Karpas-422 (cell line): Measurements from ENCODE around the gene WNT7A. TPM values are rescaled to one million over a fixed set of nuclear protein-coding genes. Genes with fewer than 3 reads are reported as not detected.

Experiments used
- DNase-seq: peaks from one replicate; pipeline ENCODE4 v3.0.0-alpha.2; 2015
- H2AFZ ChIP-seq: fragments of 200-600 bp; sonication (generic); 2 replicates; pipeline ENCODE4 v1.6.1; 2014; ENCODE audit warnings: antibody characterized with exemption, low read length, mixed read lengths
- H3K27ac ChIP-seq: fragments of 200-600 bp; sonication (generic); 2 replicates; pipeline ENCODE4 v1.5.1; 2014; ENCODE audit warnings: mild to moderate bottlenecking, low read length, moderate library complexity
- H3K27me3 ChIP-seq: fragments of 200-600 bp; sonication (generic); 2 replicates; pipeline ENCODE4 v1.6.1; 2014; ENCODE audit warnings: low read length, mixed read lengths
- H3K36me3 ChIP-seq: fragments of 200-600 bp; sonication (generic); 2 replicates; pipeline ENCODE4 v1.6.1; 2014; ENCODE audit warnings: low read length, mixed read lengths; ENCODE audit not compliant: insufficient read depth
- H3K4me1 ChIP-seq: fragments of 200-600 bp; sonication (generic); 2 replicates; pipeline ENCODE4 v1.6.1; 2014; ENCODE audit warnings: mild to moderate bottlenecking, low read length, mixed read lengths
- H3K4me2 ChIP-seq: fragments of 200-600 bp; sonication (generic); 2 replicates; pipeline ENCODE4 v1.6.1; 2014; ENCODE audit warnings: low read length, low read depth, mild to moderate bottlenecking; ENCODE audit not compliant: poor library complexity, severe bottlenecking
- H3K4me3 ChIP-seq: fragments of 200-600 bp; sonication (generic); 2 replicates; pipeline ENCODE4 v1.5.1; 2014; ENCODE audit warnings: mild to moderate bottlenecking, antibody characterized with exemption, low read length, mixed read lengths
- H3K79me2 ChIP-seq: fragments of 200-600 bp; sonication (generic); 2 replicates; pipeline ENCODE4 v1.6.1; 2014; ENCODE audit warnings: mild to moderate bottlenecking, low read length, mixed read lengths
- H3K9ac ChIP-seq: fragments of 200-600 bp; sonication (generic); 2 replicates; pipeline ENCODE4 v1.6.0; 2014; ENCODE audit warnings: low read length
- H3K9me2 ChIP-seq: fragments of 200-600 bp; sonication (generic), shearing (Covaris generic); replicated peaks from 2 replicates; pipeline ENCODE4 v1.6.0; 2014; ENCODE audit warnings: mild to moderate bottlenecking, low read length, moderate library complexity; ENCODE audit not compliant: insufficient read depth
- H3K9me3 ChIP-seq: fragments of 300-700, 200-600 bp; sonication (generic); 2 replicates; pipeline ENCODE4 v1.6.1; 2014; ENCODE audit warnings: low read length, mixed read lengths
- H4K20me1 ChIP-seq: fragments of 200-600 bp; sonication (generic); 2 replicates; pipeline ENCODE4 v1.6.1; 2014; ENCODE audit warnings: mild to moderate bottlenecking, antibody characterized with exemption, low read length, low read depth; ENCODE audit not compliant: insufficient read depth
- total RNA-seq: library from RNA; depleted of rRNA; stranded (reverse); fragments of >200 nt; shearing (Covaris generic); gene quantifications from 2 replicates; pipeline ENCODE4 v1.2.3, GENCODE V29; 2014; ENCODE audit warnings: low replicate concordance

Gene WNT7A
- total RNA-seq, 1 experiment from 2014 or later: not detected

GRCh38 chr3:13785351-13785750 is 94.5 kb downstream of the WNT7A start:
- no peak overlapping the region for H3K4me2 ChIP-seq
- DNase-seq: no peak
- no peaks in the 10 kb centered on the region for H3K79me2 ChIP-seq
- no peak overlapping the region for H2AFZ ChIP-seq
- H4K20me1 ChIP-seq: no peaks in the 10 kb centered on the region
- no peaks in the 10 kb centered on the region for H3K36me3 ChIP-seq
- H3K27ac ChIP-seq: no peak overlapping the region
- no peaks in the 10 kb centered on the region for H3K9me3 ChIP-seq
- no peak overlapping the region for H3K9ac ChIP-seq
- H3K27me3 ChIP-seq: no peaks in the 10 kb centered on the region
- H3K4me3 ChIP-seq: no peak overlapping the region
- H3K9me2 ChIP-seq: no peaks in the 10 kb centered on the region
- no peaks in the 10 kb centered on the region for H3K4me1 ChIP-seq

DNA sequence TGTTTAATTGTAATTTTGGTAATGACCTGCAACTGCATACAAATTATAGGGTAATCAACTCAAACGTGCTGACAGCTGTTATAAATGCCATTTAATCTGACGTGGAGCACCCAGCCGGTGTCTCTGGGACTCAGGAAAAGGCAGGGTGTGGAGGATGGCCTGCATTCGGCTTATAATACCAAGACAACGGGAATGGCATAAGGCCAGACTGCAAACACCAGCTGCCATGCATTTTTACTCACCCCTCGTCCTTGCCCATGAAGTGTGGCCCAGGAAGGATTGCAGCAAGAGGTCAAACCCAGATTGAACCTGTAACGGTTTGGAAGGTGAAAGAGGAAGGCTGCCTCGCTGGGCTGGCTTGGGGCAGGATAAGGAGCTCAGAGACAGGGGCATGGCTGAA is 96.4 kb downstream of the WNT7A start:
- Histone ChIP-seq H3K27me3 (no peaks in the 10 kb centered on the region), H3K4me2 (no peak overlapping the region), H3K4me3 (no peak overlapping the region), H3K4me1 (no peaks in the 10 kb centered on the region), H2AFZ (no peak overlapping the region), H3K9me3 (no peaks in the 10 kb centered on the region), H3K36me3 (no peaks in the 10 kb centered on the region), H3K27ac (no peak overlapping the region), H3K9me2 (no peaks in the 10 kb centered on the region), H4K20me1 (no peaks in the 10 kb centered on the region), H3K9ac (no peak overlapping the region), H3K79me2 (no peaks in the 10 kb centered on the region)
- DNase-seq: no peak

GRCh38 chr3:13782501-13782900 is 97.4 kb downstream of the WNT7A start:
- no peaks in the 10 kb centered on the region for H3K27me3 ChIP-seq
- H3K9me2 ChIP-seq: no peaks in the 10 kb centered on the region
- no peak overlapping the region for H3K4me3 ChIP-seq
- no peak overlapping the region for H3K4me2 ChIP-seq
- no peaks in the 10 kb centered on the region for H3K36me3 ChIP-seq
- DNase-seq: no peak
- H2AFZ ChIP-seq: no peak overlapping the region
- no peak overlapping the region for H3K9ac ChIP-seq
- H3K27ac ChIP-seq: no peak overlapping the region
- H4K20me1 ChIP-seq: no peaks in the 10 kb centered on the region
- no peaks in the 10 kb centered on the region for H3K79me2 ChIP-seq
- no peaks in the 10 kb centered on the region for H3K4me1 ChIP-seq
- H3K9me3 ChIP-seq: no peaks in the 10 kb centered on the region

GRCh38 chr3:13781417-13781816 is 98.5 kb downstream of the WNT7A start:
- no peak overlapping the region for H3K4me3 ChIP-seq
- H3K9me2 ChIP-seq: no peaks in the 10 kb centered on the region
- H3K9me3 ChIP-seq: no peaks in the 10 kb centered on the region
- no peak overlapping the region for H3K4me2 ChIP-seq
- H3K79me2 ChIP-seq: no peaks in the 10 kb centered on the region
- H2AFZ ChIP-seq: no peak overlapping the region
- no peaks in the 10 kb centered on the region for H3K36me3 ChIP-seq
- no peaks in the 10 kb centered on the region for H3K4me1 ChIP-seq
- H3K9ac ChIP-seq: no peak overlapping the region
- no peak for DNase-seq
- H3K27ac ChIP-seq: no peak overlapping the region
- H4K20me1 ChIP-seq: no peaks in the 10 kb centered on the region
- H3K27me3 ChIP-seq: no peaks in the 10 kb centered on the region

DNA sequence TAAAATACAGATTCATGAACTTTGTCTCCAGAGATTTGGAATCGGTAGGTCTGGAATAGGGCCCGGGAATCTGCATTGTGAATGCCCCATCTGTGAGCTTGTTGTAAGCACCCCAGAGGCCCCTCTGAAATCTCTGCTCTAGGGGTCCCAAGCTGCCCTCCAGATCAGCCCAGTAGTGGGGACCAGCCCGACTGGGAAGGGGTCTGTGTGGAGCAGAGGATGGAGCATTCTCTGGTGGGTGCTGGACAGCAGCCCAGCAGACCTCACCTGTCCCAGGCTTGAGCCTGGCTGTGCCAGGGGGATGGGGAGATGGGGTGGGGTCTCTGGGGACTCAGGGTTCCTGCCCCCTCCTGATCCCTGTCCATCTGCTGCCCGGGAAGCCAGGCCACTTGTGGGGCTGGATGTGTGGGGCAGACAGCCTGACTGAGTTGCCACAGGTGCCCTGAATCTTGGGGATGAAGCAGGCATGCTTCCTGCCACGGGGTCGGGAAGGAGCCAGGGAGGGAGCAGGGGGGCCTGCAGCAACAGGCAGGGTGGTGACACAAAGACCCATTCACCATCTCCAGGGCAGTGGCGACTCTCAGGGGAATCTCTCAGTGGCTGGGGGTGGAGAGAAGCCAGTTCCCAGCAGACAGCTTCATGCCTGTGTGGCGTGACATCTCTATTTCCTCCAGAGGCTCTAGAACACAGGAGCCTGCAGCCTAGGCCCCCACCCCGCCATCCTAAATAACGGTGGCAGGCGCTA is 99.3 kb downstream of the WNT7A start:
- H3K27ac ChIP-seq: no peak overlapping the region
- H3K79me2 ChIP-seq: no peaks in the 10 kb centered on the region
- no peak overlapping the region for H3K4me3 ChIP-seq
- H3K9ac ChIP-seq: no peak overlapping the region
- no peaks in the 10 kb centered on the region for H3K9me3 ChIP-seq
- H3K4me2 ChIP-seq: no peak overlapping the region
- H2AFZ ChIP-seq: no peak overlapping the region
- H4K20me1 ChIP-seq: no peaks in the 10 kb centered on the region
- H3K36me3 ChIP-seq: no peaks in the 10 kb centered on the region
- no peaks in the 10 kb centered on the region for H3K27me3 ChIP-seq
- no peaks in the 10 kb centered on the region for H3K9me2 ChIP-seq
- H3K4me1 ChIP-seq: no peaks in the 10 kb centered on the region
- DNase-seq: no peak

DNA sequence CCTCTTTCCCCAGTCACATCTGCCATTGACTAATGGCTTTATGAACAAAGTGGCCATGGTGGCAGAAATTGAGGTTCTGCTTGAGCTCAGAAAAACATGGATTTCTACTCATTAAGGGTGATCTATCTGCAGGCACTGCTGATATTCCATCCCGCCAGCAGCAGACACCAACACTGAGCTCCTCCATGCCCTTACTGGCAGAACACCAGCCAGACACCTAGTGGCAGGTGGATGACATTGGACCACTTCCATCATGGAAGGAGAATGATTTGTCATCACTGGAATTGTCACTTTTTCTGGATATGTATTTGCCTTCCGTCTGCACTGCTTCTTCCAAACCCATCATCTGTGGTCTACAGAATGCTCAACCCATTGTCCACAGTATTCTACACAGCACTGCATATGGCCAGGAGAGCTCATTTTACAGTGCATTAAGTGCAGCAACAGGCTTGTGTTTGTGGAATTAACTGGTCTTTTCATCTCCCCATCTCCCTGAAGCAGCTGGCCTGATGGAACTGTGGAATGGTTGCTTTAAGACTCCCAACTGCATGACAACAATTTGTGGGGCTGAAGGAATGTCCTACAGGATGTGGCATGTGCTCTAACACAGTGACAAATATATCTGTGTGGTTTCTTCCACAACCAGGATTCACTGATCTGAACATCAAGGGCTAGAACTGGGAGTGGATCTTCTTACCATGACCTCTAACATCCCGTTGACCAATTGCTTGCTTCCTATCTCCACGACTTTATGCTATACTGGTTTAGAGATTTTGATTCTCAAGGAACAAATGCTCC is 103.4 kb downstream of the WNT7A start:
- no peaks in the 10 kb centered on the region for H3K79me2 ChIP-seq

DNA sequence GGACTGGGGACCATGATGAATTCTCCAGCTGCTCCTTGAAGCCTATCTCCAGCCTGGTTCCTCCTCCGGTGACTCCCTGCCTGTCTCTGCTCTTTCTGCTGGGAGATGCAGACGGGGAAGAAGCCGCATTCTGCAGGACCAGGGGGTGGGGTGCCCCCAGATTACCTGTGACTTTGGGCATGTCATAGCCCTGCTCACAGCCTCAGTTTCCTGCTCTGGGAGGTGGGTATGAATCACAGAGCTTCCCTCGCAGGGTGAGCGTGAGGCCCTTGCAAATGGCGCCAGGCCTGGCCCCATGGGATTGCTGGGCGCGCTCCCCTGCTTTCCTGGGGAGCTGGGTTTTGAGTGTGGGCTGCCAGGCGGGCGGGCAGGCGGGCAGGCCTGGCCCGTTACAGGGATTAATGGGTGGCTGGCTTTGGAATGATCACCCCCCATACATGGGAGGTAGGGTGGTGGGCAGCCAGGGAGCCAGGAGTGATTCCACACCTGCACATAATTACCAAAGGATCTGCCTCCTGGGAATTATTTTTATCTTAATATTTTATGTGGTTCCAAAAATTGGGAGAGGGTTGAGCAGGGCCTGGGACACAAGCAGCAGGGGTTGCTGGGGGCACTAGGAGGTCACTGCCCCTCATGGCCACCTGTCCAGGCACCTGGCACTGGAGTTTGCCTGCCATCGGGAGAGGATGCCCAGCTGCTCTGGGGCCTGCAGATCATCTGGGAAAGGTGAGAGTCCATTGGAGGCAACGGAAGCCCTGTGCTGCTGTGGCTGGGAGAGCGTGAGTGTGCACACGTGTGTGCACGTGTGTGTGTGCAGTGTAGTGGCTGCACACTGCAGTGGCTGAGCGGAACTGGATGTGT is 106.8 kb downstream of the WNT7A start:
- Histone ChIP-seq H3K4me1 (no peaks in the 10 kb centered on the region), H3K27ac (no peak overlapping the region), H3K4me2 (no peak overlapping the region), H3K36me3 (no peaks in the 10 kb centered on the region), H3K9ac (no peak overlapping the region), H3K9me3 (no peaks in the 10 kb centered on the region), H3K79me2 (no peaks in the 10 kb centered on the region), H3K4me3 (no peak overlapping the region), H2AFZ (no peak overlapping the region), H3K27me3 (no peaks in the 10 kb centered on the region), H4K20me1 (no peaks in the 10 kb centered on the region), H3K9me2 (no peaks in the 10 kb centered on the region)
- DNase-seq: no peak

More for the DNA sequence above, 103.4 kb downstream of the WNT7A start:
- no peak overlapping the region for H3K27ac ChIP-seq
- no peak overlapping the region for H2AFZ ChIP-seq
- H3K9ac ChIP-seq: no peak overlapping the region
- no peaks in the 10 kb centered on the region for H3K27me3 ChIP-seq
- no peak overlapping the region for H3K4me2 ChIP-seq
- no peaks in the 10 kb centered on the region for H3K4me1 ChIP-seq
- H3K4me3 ChIP-seq: no peak overlapping the region
- no peaks in the 10 kb centered on the region for H3K9me3 ChIP-seq
- no peaks in the 10 kb centered on the region for H4K20me1 ChIP-seq
- no peaks in the 10 kb centered on the region for H3K9me2 ChIP-seq
- no peaks in the 10 kb centered on the region for H3K36me3 ChIP-seq
- no peak for DNase-seq

DNA sequence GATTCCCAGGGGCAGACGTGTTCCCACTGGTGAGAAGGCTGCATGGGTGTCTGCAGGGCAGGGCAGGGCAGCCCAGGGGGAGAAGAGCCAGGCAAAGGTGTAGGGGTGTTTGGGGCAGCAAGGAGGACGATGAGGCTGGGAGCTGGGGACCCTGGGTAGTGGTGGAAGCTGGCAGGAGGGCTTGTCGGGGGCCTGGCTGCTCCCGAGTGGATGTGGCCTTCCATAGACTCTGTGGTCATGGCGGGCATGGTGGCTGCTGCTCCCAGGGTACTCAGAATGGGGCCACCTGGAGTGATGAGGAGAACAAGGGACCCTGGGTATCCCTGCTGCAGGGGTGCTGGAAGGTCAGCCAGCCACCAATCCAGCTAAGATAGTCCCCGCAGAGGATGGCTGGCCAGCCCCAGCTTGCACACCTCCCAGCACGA is 107.5 kb downstream of the WNT7A start:
- no peaks in the 10 kb centered on the region for H3K4me1 ChIP-seq
- no peak overlapping the region for H3K27ac ChIP-seq
- no peak overlapping the region for H3K9ac ChIP-seq
- H3K9me2 ChIP-seq: no peaks in the 10 kb centered on the region
- H3K36me3 ChIP-seq: no peaks in the 10 kb centered on the region
- no peaks in the 10 kb centered on the region for H3K79me2 ChIP-seq
- no peak overlapping the region for H2AFZ ChIP-seq
- no peak for DNase-seq
- no peak overlapping the region for H3K4me2 ChIP-seq
- no peaks in the 10 kb centered on the region for H4K20me1 ChIP-seq
- H3K4me3 ChIP-seq: no peak overlapping the region
- H3K27me3 ChIP-seq: no peaks in the 10 kb centered on the region
- no peaks in the 10 kb centered on the region for H3K9me3 ChIP-seq
